HL-60 (cell line): ENCODE data around the gene TBX5.

Source experiments
- GABPA ChIP-seq: IDR thresholded peaks from 2 replicates; pipeline ENCODE4 v1.6.1; 2012; ENCODE audit warnings: low read depth
- POLR2AphosphoS5 ChIP-seq: IDR thresholded peaks from 2 replicates; pipeline ENCODE4 v1.6.1; 2012; ENCODE audit warnings: low read depth
- REST ChIP-seq: IDR thresholded peaks from 2 replicates; pipeline ENCODE4 v1.6.1; 2012; ENCODE audit warnings: low read depth; ENCODE audit not compliant: insufficient replicate concordance
- TF ChIP-seq, protein P1 (sequence below): IDR thresholded peaks from one replicate; pipeline ENCODE4 v1.5.1; 2011; ENCODE audit warnings: low read length, control low read depth, inconsistent platforms; ENCODE audit not compliant: insufficient read depth

GRCh38 chr12:114412307-114412706, 6.4 kb upstream of the TBX5 start:
- TF ChIP-seq, protein P1, sequence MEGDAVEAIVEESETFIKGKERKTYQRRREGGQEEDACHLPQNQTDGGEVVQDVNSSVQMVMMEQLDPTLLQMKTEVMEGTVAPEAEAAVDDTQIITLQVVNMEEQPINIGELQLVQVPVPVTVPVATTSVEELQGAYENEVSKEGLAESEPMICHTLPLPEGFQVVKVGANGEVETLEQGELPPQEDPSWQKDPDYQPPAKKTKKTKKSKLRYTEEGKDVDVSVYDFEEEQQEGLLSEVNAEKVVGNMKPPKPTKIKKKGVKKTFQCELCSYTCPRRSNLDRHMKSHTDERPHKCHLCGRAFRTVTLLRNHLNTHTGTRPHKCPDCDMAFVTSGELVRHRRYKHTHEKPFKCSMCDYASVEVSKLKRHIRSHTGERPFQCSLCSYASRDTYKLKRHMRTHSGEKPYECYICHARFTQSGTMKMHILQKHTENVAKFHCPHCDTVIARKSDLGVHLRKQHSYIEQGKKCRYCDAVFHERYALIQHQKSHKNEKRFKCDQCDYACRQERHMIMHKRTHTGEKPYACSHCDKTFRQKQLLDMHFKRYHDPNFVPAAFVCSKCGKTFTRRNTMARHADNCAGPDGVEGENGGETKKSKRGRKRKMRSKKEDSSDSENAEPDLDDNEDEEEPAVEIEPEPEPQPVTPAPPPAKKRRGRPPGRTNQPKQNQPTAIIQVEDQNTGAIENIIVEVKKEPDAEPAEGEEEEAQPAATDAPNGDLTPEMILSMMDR = no peak
- TF ChIP-seq GABPA (no peak), REST (no peak), POLR2AphosphoS5 (no peak)
